Keratinocyte (primary cell): ENCODE measurements around the gene CYTH1. TPM values are rescaled to one million over a fixed set of nuclear protein-coding genes. Genes with fewer than 3 reads are reported as not detected.

Experiments used
- DNase-seq: peaks from one replicate; pipeline ENCODE4 v3.0.0-alpha.2; 2011; ENCODE audit warnings: low read depth, missing footprints, low spot score
- FAIRE-seq: peaks from 2 replicates; lab custom pipeline; 2011; peaks lifted over from hg19 to GRCh38; lab: Jason Lieb, UNC
- H2AFZ ChIP-seq: 2 replicates; pipeline ENCODE4 v1.6.0; 2012; ENCODE audit warnings: low read length, control low read depth, inconsistent platforms; ENCODE audit not compliant: control insufficient read depth
- H3K27ac ChIP-seq: 2 replicates; pipeline ENCODE4 v1.5.1; 2011; ENCODE audit warnings: low read length; ENCODE audit not compliant: control insufficient read depth, insufficient read depth
- H3K27me3 ChIP-seq: 3 replicates; pipeline ENCODE4 v1.6.0; 2011; ENCODE audit warnings: low read length; ENCODE audit not compliant: control insufficient read depth, insufficient read depth; ENCODE audit errors: extremely low read depth
- H3K36me3 ChIP-seq, 2 experiments: 2 replicates in 1 of 2; 3 replicates in 1 of 2; pipeline ENCODE4 v1.5.1; 2011; ENCODE audit warnings: low read length in 2 of 2, mild to moderate bottlenecking in 1 of 2; ENCODE audit not compliant: control insufficient read depth in 2 of 2, insufficient read depth in 2 of 2; ENCODE audit errors: extremely low read depth in 1 of 2
- H3K4me1 ChIP-seq: 3 replicates; pipeline ENCODE4 v1.5.1; 2011; ENCODE audit warnings: low read length; ENCODE audit not compliant: control insufficient read depth, insufficient read depth; ENCODE audit errors: extremely low read depth
- H3K4me2 ChIP-seq: 3 replicates; pipeline ENCODE4 v1.6.0; 2011; ENCODE audit warnings: low read depth, low read length; ENCODE audit not compliant: control insufficient read depth, insufficient read depth; ENCODE audit errors: extremely low read depth
- H3K4me3 ChIP-seq, 3 experiments: fragments of 200-600 bp in 1 of 3; sonication (generic) in 1 of 3; 2 replicates in 2 of 3; 3 replicates in 1 of 3; pipeline ENCODE4 v1.5.1; 2011 to 2016; ENCODE audit warnings: low read length in 3 of 3, mild to moderate bottlenecking in 3 of 3, control low read depth in 2 of 3, inconsistent platforms in 1 of 3, low read depth in 1 of 3, mixed read lengths in 1 of 3, mixed run types in 1 of 3, moderate library complexity in 1 of 3; ENCODE audit not compliant: control insufficient read depth in 2 of 3, insufficient read depth in 2 of 3; ENCODE audit errors: extremely low read depth in 1 of 3
- H3K79me2 ChIP-seq: 2 replicates; pipeline ENCODE4 v1.6.0; 2012; ENCODE audit warnings: low read length; ENCODE audit not compliant: control insufficient read depth, insufficient read depth
- H3K9ac ChIP-seq: 3 replicates; pipeline ENCODE4 v1.6.0; 2011; ENCODE audit warnings: low read length; ENCODE audit not compliant: control insufficient read depth, insufficient read depth; ENCODE audit errors: extremely low read depth
- H3K9me1 ChIP-seq: 3 replicates; pipeline ENCODE4 v1.6.0; 2011; ENCODE audit warnings: low read length; ENCODE audit not compliant: control insufficient read depth, insufficient read depth; ENCODE audit errors: extremely low read depth
- H3K9me3 ChIP-seq: 2 replicates; pipeline ENCODE4 v1.5.1; 2012; ENCODE audit warnings: low read depth, low read length; ENCODE audit not compliant: control insufficient read depth
- H4K20me1 ChIP-seq: 3 replicates; pipeline ENCODE4 v1.6.0; 2011; ENCODE audit warnings: low read length; ENCODE audit not compliant: control insufficient read depth, insufficient read depth; ENCODE audit errors: extremely low read depth
- EZH2 ChIP-seq: IDR thresholded peaks from one replicate; pipeline ENCODE4 v1.6.1; 2012; ENCODE audit warnings: inconsistent platforms, mild to moderate bottlenecking, low read length, moderate library complexity
- dilution Hi-C: fragments of 300-500 bp; cut with MboI; formaldehyde crosslinking; loops from one replicate; pipeline ENCODE4 v1.7.0; 2020; ENCODE audit warnings: low sequenced_read_pairs; ENCODE audit not compliant: extremely low pct_ligation_motif_present
- polyA plus RNA-seq, 5 experiments: library from polyadenylated mRNA; depleted of rRNA in 3 of 5; stranded (reverse) in 3 of 5; stranded (forward) in 1 of 5; unstranded in 1 of 5; fragments of >200 nt; gene quantifications; 1 replicate in 1 of 5; 2 replicates in 3 of 5; 3 replicates in 1 of 5; pipeline versions ENCODE4 v1.2.1 to v1.2.3, GENCODE V29; 2011 to 2012; ENCODE audit warnings: missing spikeins in 2 of 5, low read depth in 1 of 5, low replicate concordance in 1 of 5
- TF ChIP-seq, protein P1 (sequence below), 3 experiments: IDR thresholded peaks in 1 of 3; conservative IDR thresholded peaks in 1 of 3; optimal IDR thresholded peaks in 1 of 3; 2 replicates in 2 of 3; 3 replicates in 1 of 3; pipeline versions ENCODE3 to v1.5.1; 2011; ENCODE audit warnings: low read length in 3 of 3, mild to moderate bottlenecking in 3 of 3, moderate library complexity in 2 of 3, control low read depth in 1 of 3, inconsistent platforms in 1 of 3; ENCODE audit not compliant: insufficient read depth in 2 of 3; ENCODE audit errors: extremely low read depth in 1 of 3

CYTH1 gene
- polyA plus RNA-seq, 1 donor (not counting 4 experiments of a cell fraction or from before 2014, with no cell fraction given) = 28.3 TPM

DNA sequence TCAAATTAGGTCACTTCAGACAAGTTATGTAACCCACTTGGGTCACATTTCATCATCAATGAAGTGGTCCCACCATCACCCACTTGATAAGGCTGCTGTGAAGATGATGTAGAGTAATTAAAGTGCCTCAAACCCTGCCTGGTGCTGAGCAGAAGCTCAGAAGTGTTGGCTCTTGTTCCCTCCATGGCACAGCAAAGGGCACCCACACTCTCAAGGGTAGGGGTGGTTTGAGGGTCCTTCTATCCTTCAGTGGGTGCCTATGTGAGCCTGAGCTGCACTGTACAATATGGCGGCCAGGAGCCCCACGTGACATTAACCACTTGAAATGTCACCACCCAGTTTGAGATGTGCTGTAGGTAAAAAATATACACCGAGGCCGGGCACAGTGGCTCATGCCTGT is 71.5 kb downstream of the CYTH1 start:
- no peak overlapping the region for H3K27ac ChIP-seq
- no peak overlapping the region for H3K9ac ChIP-seq
- no peaks in the 10 kb centered on the region for H3K27me3 ChIP-seq
- no peak overlapping the region for H3K4me2 ChIP-seq
- no peaks in the 10 kb centered on the region for H3K9me3 ChIP-seq
- H4K20me1 ChIP-seq = peaks cover 5% of the 10 kb centered on the region
- peaks cover 52% of the 10 kb centered on the region for H3K79me2 ChIP-seq
- H3K9me1 ChIP-seq = peaks cover 1% of the 10 kb centered on the region
- H3K36me3 ChIP-seq = peaks cover 7 to 9% of the 10 kb centered on the region in 2 experiments
- peaks cover 25% of the 10 kb centered on the region for H3K4me1 ChIP-seq
- DNase-seq (no peak), FAIRE-seq (no peak)
- no peak overlapping the region for H3K4me3 ChIP-seq
- dilution Hi-C loops = no loop called here
- TF ChIP-seq EZH2 = no peak
- TF ChIP-seq, protein P1, sequence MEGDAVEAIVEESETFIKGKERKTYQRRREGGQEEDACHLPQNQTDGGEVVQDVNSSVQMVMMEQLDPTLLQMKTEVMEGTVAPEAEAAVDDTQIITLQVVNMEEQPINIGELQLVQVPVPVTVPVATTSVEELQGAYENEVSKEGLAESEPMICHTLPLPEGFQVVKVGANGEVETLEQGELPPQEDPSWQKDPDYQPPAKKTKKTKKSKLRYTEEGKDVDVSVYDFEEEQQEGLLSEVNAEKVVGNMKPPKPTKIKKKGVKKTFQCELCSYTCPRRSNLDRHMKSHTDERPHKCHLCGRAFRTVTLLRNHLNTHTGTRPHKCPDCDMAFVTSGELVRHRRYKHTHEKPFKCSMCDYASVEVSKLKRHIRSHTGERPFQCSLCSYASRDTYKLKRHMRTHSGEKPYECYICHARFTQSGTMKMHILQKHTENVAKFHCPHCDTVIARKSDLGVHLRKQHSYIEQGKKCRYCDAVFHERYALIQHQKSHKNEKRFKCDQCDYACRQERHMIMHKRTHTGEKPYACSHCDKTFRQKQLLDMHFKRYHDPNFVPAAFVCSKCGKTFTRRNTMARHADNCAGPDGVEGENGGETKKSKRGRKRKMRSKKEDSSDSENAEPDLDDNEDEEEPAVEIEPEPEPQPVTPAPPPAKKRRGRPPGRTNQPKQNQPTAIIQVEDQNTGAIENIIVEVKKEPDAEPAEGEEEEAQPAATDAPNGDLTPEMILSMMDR (optimal IDR thresholded peaks at IDR 0.05 in 1 of 3, IDR thresholded peaks at IDR 0.05 in 1 of 3, conservative IDR thresholded peaks at IDR 0.05 in 1 of 3; ENCODE audit: extremely low read depth in 1 of 3, insufficient read depth in 2 of 3, low read length in 3 of 3) = no peak
- H2AFZ ChIP-seq = no peak overlapping the region

DNA sequence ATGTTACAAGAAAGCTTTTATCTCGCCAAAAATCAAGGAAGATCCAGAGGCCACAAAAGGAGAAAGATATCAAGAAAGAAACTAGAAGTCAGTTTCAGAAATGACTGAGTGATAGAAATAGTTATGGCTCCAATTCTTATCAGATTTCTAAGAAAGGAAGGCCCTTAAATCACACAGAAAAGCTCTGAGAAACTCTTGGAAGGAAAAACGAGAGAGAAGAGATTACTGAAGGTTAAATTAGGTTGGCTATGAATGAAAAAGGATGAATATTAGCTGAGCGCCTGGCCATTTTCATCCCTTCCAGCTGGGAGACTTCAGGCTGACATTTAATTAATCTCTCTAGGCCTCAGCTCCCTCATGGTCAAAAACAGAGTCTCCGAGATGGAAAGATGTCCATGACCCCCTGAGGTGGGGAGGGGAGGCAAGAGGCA is 72.3 kb downstream of the CYTH1 start:
- peaks cover 46% of the 10 kb centered on the region for H3K79me2 ChIP-seq

More for the DNA sequence above, 72.3 kb downstream of the CYTH1 start:
- Histone ChIP-seq H3K4me3 (no peak overlapping the region), H4K20me1 (peaks cover 5% of the 10 kb centered on the region), H3K9me1 (no peaks in the 10 kb centered on the region), H2AFZ (no peak overlapping the region), H3K9me3 (no peaks in the 10 kb centered on the region), H3K27me3 (no peaks in the 10 kb centered on the region), H3K27ac (no peak overlapping the region), H3K4me2 (no peak overlapping the region), H3K36me3 (peaks cover 8 to 9% of the 10 kb centered on the region in 2 experiments), H3K9ac (no peak overlapping the region), H3K4me1 (peaks cover 33% of the 10 kb centered on the region)
- TF ChIP-seq EZH2 = no peak
- TF ChIP-seq, protein P1 (optimal IDR thresholded peaks at IDR 0.05 in 1 of 3, IDR thresholded peaks at IDR 0.05 in 1 of 3, conservative IDR thresholded peaks at IDR 0.05 in 1 of 3; ENCODE audit: extremely low read depth in 1 of 3, insufficient read depth in 2 of 3, low read length in 3 of 3) = no peak
- dilution Hi-C loops = no loop called here
- FAIRE-seq (no peak), DNase-seq (no peak)
